NCI-H524 (cell line): ENCODE data around the gene NPW.
"Not testable (repeated sequence)": the region's sequence is repeated elsewhere in the genome, so short reads cannot be mapped to it uniquely, and the experiment has no call there.

Experiments
- DNase-seq, 2 experiments: peaks; one replicate each; lab custom pipeline; 2025; lab: John Stamatoyannopoulos, UW

The NPW gene

DNA sequence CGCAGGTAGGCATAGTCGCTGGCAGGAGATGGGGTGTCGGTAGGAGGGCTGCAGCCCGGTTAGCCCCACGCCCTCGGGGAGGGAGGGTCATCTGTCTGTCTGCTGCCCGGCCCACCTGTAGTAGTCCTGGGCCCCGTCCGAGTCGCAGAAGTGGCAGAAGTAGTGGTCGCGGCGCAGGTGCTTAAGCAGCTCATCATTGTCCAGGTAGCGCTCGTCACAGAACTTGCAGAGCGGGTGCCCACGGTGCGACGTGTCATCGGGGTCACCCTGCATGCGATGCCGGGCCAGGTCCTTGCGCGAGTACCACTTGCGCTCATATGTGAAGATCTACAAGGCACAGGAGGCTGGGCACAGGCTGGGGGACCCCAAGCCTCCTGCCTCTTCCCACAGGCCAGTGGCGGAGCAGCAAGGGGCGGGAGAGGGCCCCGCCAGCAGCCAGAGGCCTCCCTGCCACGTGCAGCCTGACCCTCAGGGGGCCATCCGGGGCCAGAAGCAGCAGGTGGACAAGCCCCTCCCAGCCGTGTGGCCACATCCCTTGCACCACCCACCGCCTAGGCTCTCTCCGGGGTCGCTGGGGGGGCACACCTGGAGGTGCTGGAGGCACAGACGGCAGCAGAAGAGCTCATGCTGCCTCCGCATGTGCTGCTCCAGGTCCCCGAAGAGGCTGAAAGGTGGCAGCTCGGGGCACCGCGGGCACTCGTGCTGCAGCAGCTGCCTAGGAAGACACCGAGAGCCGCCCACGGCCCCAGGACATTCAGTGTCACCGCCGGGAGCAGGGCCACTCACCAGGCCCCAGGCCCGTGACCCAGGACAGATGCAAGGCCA lies 17.0 kb upstream of the NPW start:
- no peak for DNase-seq

- DNase-seq, result no peak
Observed at GRCh38 chr16:2003231-2003826, 16.3 kb upstream of the NPW start.

- DNase-seq, result peak; percentile 93 to 99
Observed at GRCh38 chr16:2003827-2004641, 15.6 kb upstream of the NPW start.

DNA sequence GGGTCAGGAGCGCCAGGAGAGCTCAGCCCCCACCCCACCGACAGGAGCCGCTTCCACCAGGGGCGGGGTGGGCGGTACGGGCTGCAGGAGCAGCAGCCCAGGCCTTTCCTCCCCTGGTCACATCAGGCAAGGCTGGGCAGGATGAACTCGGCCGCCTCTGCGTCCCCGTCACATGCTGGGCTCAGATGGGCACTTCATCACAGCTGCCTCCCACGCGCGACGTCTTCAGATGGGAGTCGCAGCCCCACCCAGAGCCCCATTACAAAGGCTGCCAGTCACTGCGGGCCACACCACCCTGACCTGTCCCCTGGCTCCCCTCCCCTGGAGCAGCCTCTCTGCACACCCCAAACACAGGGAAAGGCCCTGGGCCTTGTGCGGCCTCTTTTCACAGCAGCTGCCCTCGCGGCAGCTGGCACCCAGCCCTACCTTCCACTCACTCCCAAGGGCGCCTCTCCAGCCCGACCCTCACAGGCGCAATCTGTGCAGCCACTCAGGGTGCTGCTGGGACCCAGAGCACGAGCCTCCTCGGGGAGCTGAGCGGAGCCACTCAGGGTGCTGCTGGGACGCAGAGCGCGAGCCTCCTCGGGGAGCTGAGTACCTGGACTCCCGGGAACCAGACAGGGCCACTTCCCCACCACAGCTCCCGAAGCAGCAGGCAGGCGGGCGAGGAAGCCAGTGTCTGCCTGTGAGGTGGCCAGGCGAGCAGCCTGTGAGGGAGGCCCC lies 14.6 kb upstream of the NPW start:
- DNase-seq, result peak in 1 of 2 experiments; percentile 54

DNA sequence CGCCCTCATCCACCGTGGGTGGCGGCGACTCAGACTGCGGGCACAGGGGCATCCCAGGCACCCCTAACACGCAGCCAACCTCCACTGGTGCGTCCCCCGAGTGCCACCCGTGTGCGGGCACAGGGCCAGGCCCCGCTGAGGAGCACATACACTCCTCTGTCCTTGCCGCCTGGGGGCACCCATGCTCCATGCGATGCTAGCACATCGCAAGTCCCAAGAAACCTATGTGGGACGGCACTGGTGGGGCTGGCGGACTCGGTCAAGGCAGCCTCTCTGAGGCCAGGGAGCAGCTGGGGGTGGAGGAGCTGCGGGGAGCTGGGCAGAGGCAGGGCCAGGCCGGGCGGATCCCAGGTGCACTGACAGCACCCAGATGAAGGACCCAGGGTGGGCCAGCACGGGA lies 13.9 kb upstream of the NPW start:
- DNase-seq, result peak in 1 of 2 experiments; percentile 48

- no peak for DNase-seq
Observed at GRCh38 chr16:2006317-2006716, 13.3 kb upstream of the NPW start.

DNA sequence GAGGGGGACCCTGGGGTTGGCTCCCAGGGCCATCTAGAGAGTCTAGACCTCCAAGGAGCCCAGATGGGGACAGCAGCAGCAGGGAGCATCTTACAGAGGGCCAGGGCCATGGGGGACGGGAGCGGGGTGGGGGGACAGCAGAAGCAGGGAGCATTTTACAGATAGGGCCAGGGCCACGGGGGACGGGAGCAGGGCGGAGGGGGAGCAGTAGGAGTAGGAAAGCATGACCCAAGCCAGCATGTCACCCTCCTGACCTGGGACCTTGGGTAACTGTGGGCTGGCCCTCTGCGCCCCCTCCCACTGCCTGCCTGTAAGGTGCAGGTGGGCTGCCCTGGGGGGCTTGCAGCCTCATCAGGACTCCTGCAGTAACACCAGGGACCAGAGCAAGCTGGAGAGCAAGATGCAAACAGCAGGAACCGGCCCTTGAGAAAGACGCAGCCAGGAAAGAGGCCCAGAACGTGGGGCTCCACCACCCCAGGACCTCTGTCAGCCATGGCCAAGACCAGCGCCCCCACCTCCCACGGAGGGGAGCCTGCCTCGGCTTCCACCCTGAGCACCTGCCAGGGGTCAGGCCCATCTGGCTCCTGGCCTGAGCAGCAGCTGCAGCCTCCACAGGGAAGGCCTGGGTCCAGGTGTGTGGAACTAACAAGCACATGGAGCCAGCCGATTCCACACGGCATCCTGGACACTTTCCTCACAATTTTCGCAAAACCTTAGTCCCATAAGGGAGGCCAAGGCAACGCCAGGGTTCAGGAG lies 12.3 kb upstream of the NPW start:
- DNase-seq, result no peak

- DNase-seq, result no peak
Observed at GRCh38 chr16:2008009-2008526, 11.5 kb upstream of the NPW start.

DNA sequence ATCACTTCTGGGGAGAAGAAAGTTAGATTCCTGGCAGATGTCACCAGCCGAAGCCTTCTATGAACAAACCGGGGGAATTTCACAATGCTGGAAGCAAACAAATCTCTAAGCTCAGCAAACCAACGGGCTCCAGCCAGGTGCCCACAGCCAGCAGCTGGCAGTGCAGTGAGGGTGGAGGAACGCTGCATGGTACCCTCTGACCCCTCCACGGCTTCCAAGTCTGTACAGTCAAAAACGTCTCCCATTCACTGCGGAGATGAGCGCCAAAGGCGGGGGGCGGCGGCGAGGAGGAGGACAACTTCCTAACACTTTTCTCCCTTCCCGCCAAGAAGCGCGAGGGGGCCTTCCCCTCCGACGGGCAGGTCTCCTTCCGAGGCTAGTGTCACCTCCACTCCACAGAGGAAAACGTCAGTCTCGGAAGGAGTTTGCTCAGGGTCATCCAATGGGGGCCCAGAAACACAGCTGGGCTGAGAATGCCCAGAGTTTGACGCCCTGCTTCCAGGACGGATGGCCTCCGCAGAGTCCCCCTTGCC lies 10.9 kb upstream of the NPW start:
- no peak for DNase-seq

DNA sequence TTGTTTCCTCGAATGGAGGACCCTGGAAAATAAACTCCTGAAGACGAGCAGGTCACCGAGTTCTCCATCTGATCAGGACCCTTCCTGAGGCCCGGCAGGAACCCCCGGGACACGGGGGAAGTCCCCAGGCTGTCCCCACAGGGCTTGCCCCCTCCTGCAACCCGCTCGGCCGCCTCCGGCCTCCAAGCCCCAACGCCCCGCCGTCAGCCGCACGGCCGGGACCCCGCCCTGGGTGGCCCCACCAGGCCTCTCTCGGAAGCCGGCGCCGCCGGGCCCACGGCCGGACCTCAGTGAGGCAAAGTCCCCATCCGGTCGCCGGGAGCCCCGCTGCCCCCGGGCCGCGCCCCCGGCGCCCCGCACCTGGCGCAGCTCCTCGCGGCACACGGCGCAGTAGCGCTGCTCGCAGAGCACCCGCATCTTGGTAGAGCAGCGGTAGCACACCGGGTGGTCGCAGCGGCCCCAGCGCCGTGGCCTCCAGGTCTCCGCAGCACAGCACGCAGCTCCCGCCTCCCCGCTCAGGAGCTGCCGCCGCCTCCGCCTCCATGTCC lies 10.3 kb upstream of the NPW start:
- no peak for DNase-seq

DNA sequence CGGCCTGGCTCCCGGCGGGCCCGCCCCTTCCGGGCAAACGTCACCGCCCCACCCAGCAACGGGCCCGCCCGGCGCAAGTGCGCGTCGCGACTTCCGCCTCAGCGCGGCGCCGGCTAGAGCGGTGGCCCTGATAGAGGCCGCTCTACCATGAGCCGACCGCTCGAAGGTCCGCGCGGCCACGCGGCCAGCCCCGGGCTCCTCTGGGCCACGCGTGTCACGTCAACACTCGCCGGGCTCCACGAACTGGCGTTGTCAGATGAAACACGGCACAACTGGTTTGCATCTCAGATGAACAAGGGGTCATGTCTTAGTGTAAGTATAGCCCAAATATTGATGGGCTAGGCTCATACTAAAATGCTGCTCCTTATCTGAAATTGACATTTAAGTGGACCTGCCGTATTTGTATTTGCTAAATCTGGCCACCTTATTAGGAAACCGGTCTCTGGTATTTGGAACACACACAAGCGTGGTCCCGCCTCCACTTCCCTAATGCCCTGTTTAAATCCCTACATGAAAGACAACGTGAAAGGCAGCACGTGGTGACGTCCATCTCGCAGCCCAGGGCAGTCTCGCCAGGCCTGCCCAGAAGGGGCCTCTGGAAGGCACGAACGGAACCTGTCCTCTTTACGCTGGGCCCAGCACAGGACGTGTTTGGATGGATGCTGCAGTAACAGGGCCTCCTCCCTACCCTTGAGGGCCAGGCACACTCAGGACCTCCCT lies 9.6 kb upstream of the NPW start, which contains the start of gene ZNF598:
Gene ZNF598, minus strand, starts transcription at position 31 of the 720 bp plus-strand sequence.
- peak; percentile 74 to 88 for DNase-seq

GRCh38 chr16:2011726-2012125 lies 7.9 kb upstream of the NPW start:
- not testable (repeated sequence) for DNase-seq

GRCh38 chr16:2013527-2013926 lies 6.1 kb upstream of the NPW start:
- DNase-seq, result no peak

DNA sequence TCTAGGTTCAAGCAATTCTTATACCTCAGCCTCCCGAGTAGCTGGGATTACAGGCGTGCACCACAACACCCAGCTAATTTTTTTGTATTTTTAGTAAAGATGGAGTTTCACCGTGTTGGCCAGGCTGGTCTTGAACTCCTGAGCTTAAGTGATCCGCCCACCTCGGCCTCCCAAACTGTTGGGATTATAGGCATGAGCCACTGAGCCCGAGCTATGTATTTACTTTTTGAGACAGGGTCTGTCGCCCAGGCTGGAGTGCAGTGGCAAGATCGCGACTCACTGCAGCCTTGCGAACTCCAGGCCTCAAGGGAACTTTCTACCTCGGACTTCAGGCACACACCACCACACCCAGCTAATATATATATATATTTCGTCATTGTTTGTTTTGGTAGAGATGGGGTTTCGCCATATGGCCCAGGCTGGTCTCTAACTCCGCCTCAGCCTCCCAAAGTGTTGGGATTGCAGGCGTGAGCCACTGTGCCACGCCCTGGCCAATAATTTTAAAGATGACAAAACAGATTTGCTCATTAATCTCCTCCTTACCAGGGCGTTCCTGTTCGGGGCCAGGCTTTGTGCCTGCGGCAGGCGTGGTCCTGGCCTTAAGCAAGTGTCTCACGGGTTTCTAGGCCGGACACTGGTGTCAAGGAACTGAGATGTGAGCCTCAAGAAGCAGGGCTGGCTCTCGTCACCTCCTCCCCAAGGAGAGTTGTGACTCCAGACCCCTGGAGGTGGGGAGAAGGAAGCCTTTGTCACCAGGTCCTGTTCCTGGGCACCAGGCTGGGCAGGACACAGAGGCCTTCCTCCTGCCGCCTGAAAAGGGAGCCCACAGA lies 4.3 kb upstream of the NPW start:
- peak; percentile 62 to 79 for DNase-seq

DNA sequence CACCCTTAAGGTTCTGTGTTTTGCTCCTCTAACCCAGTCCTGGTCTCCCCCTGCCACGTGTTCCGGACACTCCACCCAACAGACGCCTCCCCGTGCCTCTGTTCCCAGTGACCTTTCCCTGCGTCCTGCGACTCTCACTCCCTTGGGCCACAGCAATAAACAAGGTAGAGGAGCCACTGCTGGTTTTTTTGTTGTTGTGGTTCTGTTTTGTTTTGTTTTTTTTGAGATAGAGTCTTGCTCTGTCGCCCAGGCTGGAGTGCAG lies 3.7 kb upstream of the NPW start:
- DNase-seq, result no peak

DNA sequence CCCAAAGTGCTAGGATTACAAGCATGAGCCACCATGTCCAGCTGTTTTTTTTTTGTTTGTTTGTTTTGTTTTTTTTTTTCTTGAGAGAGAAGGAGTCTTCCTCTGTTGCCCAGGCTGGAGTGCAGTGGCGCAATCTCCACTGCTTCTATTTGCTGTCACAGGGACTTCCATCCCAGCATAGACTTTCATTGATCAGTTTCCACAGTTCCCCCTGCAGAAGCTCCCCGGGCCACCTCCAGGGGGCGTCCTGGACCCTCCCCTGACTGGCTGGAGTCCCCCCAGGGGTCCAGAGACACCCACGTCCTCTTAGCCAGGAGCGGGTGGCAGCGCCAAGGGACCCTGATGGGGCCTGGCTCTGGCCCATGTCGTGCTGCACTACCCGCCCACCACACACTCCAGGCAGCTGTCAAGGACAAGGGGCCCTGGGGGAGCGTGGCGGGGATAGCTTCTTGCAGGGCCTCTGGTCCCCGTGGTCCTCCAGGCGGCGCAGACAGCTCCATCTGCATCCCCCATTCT lies 3.1 kb upstream of the NPW start:
- DNase-seq, result peak; percentile 45 to 82

DNA sequence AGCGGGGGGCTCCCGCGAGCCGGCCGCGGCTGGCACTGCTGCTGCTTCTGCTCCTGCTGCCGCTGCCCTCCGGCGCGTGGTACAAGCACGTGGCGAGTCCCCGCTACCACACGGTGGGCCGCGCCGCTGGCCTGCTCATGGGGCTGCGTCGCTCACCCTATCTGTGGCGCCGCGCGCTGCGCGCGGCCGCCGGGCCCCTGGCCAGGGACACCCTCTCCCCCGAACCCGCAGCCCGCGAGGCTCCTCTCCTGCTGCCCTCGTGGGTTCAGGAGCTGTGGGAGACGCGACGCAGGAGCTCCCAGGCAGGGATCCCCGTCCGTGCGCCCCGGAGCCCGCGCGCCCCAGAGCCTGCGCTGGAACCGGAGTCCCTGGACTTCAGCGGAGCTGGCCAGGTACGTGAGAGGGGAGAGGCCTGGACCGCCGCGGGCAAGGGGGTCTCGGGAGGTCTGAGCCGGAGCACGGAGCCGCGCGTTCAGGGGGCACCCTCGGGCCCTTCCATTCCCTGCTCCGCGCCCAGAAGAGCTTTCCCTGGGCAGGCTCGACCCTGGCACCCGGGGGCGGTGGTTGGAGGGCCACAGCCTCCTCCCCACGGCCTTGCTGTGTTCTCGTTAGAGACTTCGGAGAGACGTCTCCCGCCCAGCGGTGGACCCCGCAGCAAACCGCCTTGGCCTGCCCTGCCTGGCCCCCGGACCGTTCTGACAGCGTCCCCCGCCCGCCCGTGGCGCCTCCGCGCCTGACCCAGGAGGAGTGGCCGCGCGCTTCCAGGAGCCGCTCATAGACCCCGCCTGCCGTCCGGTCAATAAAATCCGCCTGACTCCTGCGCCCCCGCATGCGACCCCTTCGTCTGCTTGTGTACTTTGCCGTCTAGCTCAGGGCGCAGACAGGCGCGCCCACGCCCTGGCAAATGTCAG lies 591 bp downstream of the NPW start:
- DNase-seq, result peak; percentile 45 to 72

DNA sequence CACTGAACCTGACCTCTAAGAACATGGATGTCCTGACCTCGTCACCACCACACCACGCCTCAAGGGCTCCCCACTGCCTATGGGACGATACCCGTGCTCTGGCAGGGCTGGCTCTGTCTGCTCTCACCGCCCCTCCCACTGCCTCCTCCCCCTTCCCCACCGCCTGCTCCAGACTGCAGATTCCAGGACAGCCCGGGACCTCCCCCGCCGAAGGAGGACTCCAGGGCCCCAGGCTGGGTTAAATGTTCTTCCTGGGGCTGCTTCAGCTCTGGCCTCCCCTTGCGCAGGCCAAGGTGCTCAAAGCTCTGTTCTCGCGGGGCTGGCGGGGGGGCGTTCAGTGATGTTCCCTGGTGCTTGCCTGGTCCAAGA lies 3.1 kb downstream of the NPW start:
- no peak for DNase-seq
